Endothelial cell (in vitro differentiated cells): ENCODE measurements around the gene UBXN11. TPM values are rescaled to one million over a fixed set of nuclear protein-coding genes. Genes with fewer than 3 reads are reported as not detected.

Source experiments
- DNase-seq: peaks from one replicate; pipeline ENCODE4 v3.0.0; 2021; ENCODE audit warnings: low spot score
- H3K27ac Mint-ChIP-seq: one replicate; pipeline ENCODE4 v1.8.0; 2021; ENCODE audit warnings: mixed read lengths, inconsistent platforms; ENCODE audit not compliant: unreplicated experiment
- H3K27me3 Mint-ChIP-seq: one replicate; pipeline ENCODE4 v1.8.0; 2021; ENCODE audit warnings: mild to moderate bottlenecking, moderate library complexity, mixed read lengths, inconsistent platforms; ENCODE audit not compliant: unreplicated experiment
- H3K36me3 Mint-ChIP-seq: one replicate; pipeline ENCODE4 v1.8.0; 2021; ENCODE audit warnings: mild to moderate bottlenecking, low read depth, mixed read lengths, inconsistent platforms; ENCODE audit not compliant: unreplicated experiment
- H3K4me1 Mint-ChIP-seq: one replicate; pipeline ENCODE4 v1.8.0; 2021; ENCODE audit warnings: mild to moderate bottlenecking, mixed read lengths, inconsistent platforms; ENCODE audit not compliant: unreplicated experiment
- H3K4me3 Mint-ChIP-seq: one replicate; pipeline ENCODE4 v1.8.0; 2021; ENCODE audit warnings: mild to moderate bottlenecking, mixed read lengths, inconsistent platforms; ENCODE audit not compliant: unreplicated experiment
- H3K9me3 Mint-ChIP-seq: one replicate; pipeline ENCODE4 v1.8.0; 2021; ENCODE audit warnings: mixed read lengths, inconsistent platforms; ENCODE audit not compliant: unreplicated experiment
- total RNA-seq: library from RNA; stranded (reverse); fragmentation: NEBNext Ultra II Directional; extraction: Animal tissue kit (Norgen Biotek cat#: 25700); gene quantifications from one replicate; pipeline ENCODE4 v1.2.1, GENCODE V29; 2021; ENCODE audit not compliant: unreplicated experiment
- TF ChIP-seq, protein P1 (sequence below): fragments of 200-600 bp; sonication (generic); IDR thresholded peaks from one replicate; pipeline ENCODE4 v1.5.0; 2021; ENCODE audit warnings: antibody characterized with exemption; ENCODE audit not compliant: unreplicated experiment

Gene UBXN11
- total RNA-seq, 1 donor from 2014 or later: 16.0 TPM

DNA sequence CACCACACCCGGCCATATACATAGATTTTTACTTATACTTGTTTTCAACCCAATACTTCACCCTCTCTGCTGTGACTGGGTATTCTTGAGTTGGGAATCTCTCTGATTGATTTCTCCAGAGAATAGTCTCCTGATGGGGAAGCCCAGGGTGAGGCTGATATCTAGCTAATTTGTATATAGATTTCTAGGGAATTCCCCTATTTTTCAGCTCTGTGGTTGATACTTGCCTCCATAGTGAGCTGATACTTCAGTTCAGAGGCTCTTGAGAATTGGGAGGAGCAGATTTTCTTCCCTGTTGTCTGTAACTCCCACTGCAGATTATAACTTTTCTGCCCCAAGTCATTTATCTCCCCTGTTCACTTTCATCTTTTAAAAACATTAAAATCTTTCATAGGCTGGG is 41.0 kb downstream of the UBXN11 start:
- peaks cover 6% of the 10 kb centered on the region for H3K9me3 Mint-ChIP-seq
- TF ChIP-seq, protein P1, sequence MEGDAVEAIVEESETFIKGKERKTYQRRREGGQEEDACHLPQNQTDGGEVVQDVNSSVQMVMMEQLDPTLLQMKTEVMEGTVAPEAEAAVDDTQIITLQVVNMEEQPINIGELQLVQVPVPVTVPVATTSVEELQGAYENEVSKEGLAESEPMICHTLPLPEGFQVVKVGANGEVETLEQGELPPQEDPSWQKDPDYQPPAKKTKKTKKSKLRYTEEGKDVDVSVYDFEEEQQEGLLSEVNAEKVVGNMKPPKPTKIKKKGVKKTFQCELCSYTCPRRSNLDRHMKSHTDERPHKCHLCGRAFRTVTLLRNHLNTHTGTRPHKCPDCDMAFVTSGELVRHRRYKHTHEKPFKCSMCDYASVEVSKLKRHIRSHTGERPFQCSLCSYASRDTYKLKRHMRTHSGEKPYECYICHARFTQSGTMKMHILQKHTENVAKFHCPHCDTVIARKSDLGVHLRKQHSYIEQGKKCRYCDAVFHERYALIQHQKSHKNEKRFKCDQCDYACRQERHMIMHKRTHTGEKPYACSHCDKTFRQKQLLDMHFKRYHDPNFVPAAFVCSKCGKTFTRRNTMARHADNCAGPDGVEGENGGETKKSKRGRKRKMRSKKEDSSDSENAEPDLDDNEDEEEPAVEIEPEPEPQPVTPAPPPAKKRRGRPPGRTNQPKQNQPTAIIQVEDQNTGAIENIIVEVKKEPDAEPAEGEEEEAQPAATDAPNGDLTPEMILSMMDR: no peak
- H3K27ac Mint-ChIP-seq: no peak overlapping the region
- H3K36me3 Mint-ChIP-seq: peaks cover 24% of the 10 kb centered on the region
- H3K4me1 Mint-ChIP-seq: no peaks in the 10 kb centered on the region
- H3K27me3 Mint-ChIP-seq: peaks cover 3% of the 10 kb centered on the region
- DNase-seq: no peak
- no peak overlapping the region for H3K4me3 Mint-ChIP-seq

DNA sequence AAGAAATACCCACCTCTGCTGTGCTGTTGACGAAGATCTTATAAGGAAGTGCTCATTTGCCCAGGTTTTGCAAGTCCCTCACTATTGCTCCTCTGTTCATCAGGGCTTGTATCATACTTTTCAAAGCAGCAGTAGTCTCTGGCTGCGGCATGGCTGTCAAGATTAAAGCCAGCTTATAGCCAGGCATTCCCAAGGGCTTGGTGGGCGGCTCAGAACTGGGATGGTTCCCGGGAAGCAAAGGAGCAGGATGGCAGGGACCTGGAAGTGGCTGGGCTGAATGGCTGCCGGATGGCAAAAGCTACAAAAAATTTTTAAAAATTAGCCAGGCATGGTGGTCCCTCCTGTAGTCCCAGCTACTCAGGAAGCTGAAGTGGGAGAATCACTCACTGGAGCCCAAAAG is 43.2 kb downstream of the UBXN11 start:
- H3K27ac Mint-ChIP-seq: no peak overlapping the region
- peaks cover 7% of the 10 kb centered on the region for H3K4me1 Mint-ChIP-seq
- TF ChIP-seq, protein P1: no peak
- no peak for DNase-seq
- no peak overlapping the region for H3K4me3 Mint-ChIP-seq
- H3K27me3 Mint-ChIP-seq: peaks cover 4% of the 10 kb centered on the region
- H3K9me3 Mint-ChIP-seq: no peaks in the 10 kb centered on the region
- peaks cover 17% of the 10 kb centered on the region for H3K36me3 Mint-ChIP-seq

DNA sequence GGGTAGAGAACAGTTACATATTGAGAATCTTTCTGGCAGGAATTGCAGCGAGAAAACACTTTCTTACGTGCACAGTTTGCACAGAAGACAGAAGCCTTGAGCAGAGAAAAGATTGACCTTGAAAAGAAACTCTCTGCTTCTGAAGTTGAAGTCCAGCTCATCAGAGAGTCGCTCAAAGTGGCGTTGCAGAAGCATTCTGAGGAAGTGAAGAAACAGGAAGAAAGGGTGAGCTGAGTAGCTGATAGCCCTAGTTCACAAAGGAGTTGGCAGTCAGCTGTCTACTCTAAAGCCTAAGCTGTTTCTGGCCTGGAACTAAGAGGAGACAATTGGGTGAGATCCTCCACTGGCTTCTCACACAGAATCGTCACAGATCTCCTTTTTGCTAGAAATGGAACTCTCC is 46.9 kb downstream of the UBXN11 start:
- peaks cover 27% of the 10 kb centered on the region for H3K36me3 Mint-ChIP-seq

DNA sequence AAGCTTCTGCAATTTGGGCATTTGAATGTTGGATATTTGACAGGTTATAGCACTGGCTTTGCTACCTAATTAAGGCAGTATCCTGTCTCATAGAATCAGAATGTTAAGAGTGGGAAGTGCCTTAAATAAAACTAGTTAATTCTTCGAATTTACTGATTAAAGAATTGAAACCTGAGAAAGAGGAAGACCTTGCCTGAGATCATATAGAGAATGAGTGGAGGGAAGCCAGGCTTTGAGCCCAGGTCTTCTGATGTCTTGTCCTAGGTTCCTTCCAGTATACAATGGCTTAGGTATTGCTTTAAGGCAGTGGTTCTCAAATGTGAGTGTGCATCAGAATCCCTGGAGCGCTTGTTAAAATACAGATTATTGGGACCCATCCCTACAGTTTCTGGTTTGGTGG is 47.4 kb downstream of the UBXN11 start:
- peaks cover 2% of the 10 kb centered on the region for H3K27me3 Mint-ChIP-seq
- TF ChIP-seq, protein P1: no peak
- H3K4me3 Mint-ChIP-seq: no peak overlapping the region

More for the DNA sequence above, 46.9 kb downstream of the UBXN11 start:
- H3K27ac Mint-ChIP-seq: no peak overlapping the region
- no peaks in the 10 kb centered on the region for H3K9me3 Mint-ChIP-seq
- TF ChIP-seq, protein P1: no peak
- H3K27me3 Mint-ChIP-seq: peaks cover 1% of the 10 kb centered on the region
- no peak overlapping the region for H3K4me3 Mint-ChIP-seq
- peaks cover 7% of the 10 kb centered on the region for H3K4me1 Mint-ChIP-seq
- DNase-seq: no peak

DNA sequence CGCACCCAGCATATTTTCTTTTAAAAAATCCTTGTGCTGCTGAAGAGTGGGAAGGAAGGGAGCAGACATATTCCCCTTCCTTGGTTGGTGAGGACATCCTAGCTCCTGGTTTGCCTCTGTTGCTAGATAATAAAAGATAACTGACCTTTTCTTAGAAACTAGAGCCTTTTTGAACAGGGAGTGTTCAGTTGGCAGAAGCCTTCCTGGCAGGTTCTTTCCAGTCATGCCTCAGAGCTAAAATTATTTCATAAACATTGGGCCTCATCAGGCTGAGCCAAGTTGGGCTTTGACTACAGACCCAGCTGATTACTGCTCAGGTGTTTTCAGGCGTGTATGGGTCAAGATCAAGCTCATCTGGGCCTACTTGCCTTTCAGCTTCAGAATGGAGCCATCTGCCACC is 49.2 kb downstream of the UBXN11 start:
- TF ChIP-seq, protein P1: no peak
- H3K9me3 Mint-ChIP-seq: no peaks in the 10 kb centered on the region
- DNase-seq: no peak
- peaks cover 24% of the 10 kb centered on the region for H3K36me3 Mint-ChIP-seq
- H3K4me1 Mint-ChIP-seq: peaks cover 7% of the 10 kb centered on the region
- H3K4me3 Mint-ChIP-seq: no peak overlapping the region
- peaks cover 3% of the 10 kb centered on the region for H3K27me3 Mint-ChIP-seq
- no peak overlapping the region for H3K27ac Mint-ChIP-seq

More for the DNA sequence above, 47.4 kb downstream of the UBXN11 start:
- DNase-seq: no peak
- Mint-ChIP-seq H3K36me3 (peaks cover 27% of the 10 kb centered on the region), H3K27ac (no peak overlapping the region), H3K4me1 (peaks cover 7% of the 10 kb centered on the region), H3K9me3 (no peaks in the 10 kb centered on the region)
